ENCODE data around the gene KDM8.

KDM8 gene

DNA sequence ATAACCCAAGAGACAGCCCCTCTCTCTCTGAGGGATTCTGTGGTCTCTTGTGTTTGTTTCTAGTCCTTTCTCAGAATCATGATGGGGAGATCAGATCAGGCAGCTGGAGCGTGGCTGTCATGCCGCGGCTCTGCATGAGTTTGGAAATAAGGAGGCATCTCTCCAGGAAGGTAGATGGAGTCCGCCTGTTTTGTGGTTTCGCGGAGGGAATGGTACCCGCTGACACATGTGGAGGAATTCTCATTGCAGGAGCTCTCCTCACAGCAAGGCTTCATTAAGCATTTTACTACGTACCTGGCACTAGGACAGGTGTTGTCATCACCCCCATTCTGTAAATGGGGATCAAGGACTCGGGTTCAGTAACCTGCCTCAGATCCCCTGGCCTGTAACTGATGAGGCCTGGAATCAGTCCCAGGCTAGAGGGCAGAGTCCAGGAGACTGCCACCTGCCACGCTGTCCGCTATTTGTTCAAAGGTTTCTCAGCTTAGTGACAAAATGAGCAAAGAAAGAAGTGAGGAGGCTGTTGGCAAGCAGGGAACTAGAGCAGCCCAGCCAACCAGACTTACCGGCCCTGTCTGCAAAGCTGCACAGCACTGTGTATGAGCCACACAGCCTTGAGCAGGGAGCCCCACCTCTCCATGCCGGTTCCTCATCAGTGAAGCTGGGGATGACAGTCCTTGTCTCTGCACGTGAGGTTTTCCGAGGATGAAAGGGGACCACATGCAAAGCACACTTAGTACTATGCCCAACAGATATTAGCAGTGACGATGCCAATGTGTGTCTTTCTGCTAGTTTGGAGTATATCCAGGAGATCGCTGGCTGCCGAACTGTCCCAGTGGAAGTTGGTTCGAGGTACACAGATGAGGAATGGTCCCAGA, 11.0 kb downstream of the KDM8 start:
- no peak for DNase-seq

DNA sequence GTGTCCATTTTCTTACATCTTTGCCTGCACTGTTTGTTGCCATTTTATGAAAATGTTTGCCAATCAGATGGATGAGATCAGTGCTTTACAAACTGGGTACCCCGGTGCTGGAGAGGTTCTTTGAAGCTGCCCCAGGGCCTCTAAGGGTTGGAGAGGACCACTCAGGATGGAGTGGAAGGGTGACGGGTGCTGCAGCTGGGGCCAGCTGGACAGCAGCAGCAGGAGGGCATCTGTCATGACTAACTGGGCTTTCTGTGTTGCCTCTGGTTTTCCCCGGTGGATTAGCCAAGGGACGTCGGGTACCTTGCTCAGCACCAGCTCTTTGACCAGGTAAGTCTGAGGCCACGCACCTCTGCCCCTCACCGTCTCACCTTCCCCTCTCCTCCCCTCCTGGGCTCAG, 12.3 kb downstream of the KDM8 start:
- DNase-seq = no peak

DNA sequence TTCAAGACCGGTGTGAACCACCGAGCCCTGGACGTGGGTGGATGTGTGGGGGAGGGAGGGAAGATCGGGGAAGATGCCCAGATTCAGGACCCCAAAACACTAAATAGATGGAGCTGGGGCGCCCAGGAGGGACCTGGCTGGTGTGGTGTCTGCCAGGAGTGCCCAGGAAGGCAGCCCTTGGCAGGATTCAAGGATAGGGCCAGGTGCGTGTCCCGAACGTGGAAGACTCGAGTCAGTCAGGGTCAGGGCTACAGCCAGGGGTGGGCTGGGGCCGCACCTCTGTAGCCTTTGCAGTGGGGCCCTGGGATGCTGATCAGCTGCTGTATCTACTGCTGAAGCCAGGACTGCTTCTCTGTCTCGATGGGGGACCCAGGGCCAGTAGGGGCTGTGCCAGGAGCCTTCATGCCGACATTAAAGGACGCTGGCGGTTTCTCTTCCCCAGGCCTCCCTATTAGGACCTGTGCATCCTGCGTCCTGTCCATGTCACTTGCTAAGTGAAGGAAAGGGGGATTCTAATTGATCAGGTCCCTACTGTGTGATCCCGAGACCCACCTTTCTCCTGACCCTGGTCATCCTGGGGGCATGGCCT, 13.1 kb downstream of the KDM8 start:
- no peak for DNase-seq

DNA sequence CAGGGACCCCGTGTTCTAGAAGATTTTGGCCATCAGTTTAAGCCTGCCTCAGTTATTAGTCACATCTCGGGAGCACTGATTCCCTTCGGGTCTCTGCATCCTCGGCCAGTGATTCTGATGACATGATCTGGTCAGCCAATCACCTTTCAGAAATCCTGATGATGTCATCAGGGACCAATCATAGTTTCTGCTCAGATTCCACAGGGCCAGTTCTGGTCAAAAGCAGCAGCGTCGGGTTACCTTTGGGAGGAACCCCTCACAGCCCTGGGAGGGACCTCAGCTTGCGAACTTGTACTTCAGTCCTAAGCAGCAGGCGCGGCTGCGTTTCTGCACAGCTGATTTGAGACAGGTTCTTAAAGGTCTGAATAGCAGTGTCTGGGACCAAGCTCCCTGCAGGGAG, 13.9 kb downstream of the KDM8 start:
- peak in 25 of 56 donors; percentile 5 to 56 (median 28) for DNase-seq

DNA sequence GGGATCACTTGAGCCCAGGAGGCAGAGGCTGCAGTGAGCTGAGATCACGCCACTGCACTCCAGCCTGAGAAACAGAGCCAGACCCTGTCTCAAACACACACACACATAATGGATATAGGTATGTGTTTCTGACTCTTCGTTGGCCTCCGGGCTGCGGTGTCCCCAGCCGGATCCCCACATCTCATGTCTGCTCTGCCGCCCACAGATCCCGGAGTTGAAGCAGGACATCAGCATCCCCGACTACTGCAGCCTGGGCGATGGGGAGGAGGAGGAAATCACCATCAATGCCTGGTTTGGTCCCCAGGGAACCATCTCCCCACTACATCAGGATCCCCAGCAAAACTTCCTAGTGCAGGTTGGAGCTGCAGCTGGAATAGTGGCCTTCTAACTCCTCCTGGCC, 15.4 kb downstream of the KDM8 start:
- DNase-seq = no peak

DNA sequence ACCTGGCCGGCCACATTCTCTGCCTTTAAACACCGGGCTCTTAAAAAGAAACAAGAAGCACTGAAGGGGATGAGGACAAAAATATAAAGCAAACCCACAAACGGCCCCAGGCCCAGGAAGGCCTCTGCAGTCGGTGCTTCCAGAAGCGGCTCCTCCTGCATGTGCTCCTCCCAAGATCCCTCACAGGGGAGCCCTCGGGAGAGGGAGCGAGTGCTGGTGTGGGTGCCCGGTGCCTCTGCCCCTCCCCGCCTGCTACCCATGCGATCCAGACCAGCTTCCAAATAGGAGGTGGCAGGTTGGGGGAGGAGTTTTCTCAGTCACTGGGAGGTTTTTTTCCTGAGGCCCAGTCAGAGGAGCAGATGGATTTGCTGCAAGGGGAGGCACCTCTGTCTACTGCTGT, 15.8 kb downstream of the KDM8 start:
- DNase-seq = no peak

DNA sequence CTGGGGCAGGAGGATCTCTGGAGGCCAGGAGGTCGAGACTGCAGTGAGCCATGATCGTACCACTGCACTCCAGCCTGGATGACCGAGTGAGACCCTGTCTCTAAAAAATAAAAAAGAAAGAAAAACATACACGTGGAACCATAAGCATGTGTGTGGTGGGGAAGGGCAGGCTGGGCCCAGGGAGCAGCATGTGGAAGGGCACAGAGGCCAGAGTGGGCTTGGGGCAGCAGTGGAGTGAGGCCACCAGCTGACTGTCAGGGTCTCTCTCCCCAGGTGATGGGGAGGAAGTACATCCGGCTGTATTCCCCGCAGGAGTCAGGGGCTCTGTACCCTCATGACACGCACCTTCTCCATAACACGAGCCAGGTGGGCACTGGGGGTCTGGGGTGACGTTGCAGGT, 16.8 kb downstream of the KDM8 start:
- no peak for DNase-seq

DNA sequence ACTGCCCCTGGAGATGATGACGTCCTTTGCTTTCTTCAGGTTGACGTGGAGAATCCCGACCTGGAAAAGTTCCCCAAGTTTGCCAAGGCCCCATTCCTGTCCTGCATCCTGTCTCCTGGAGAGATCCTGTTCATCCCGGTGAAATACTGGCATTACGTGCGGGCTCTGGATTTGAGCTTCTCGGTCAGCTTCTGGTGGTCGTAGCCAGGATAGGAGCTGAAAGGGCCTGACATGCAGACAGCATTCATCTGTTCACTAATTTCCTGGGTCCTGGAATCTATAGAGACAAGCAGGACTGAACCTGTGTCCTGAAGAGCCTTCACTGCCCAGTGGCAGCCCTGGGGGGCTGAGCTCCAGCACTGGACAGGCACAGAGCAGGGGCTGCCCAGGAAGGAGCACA, 17.2 kb downstream of the KDM8 start:
- DNase-seq = no peak

DNA sequence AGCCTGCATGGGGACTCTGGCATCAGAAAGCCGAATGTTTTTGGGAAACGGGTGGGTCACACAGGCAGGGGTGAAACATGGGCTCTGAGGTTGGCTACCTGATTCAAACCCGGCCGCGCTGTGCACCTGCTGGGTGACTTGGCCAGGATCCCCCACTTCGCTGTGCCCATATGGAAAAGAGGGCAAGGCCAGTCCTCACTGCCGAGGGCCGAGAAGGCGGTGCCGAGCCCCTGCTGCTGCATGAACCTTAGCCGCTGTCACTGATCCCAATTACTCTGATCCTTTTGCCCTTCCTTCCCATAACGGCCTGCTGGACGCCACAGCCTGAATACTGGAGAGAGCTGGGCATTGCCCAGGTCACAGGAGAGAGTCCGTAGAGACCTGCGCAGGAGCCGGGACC, 17.7 kb downstream of the KDM8 start:
- DNase-seq = no peak

DNA sequence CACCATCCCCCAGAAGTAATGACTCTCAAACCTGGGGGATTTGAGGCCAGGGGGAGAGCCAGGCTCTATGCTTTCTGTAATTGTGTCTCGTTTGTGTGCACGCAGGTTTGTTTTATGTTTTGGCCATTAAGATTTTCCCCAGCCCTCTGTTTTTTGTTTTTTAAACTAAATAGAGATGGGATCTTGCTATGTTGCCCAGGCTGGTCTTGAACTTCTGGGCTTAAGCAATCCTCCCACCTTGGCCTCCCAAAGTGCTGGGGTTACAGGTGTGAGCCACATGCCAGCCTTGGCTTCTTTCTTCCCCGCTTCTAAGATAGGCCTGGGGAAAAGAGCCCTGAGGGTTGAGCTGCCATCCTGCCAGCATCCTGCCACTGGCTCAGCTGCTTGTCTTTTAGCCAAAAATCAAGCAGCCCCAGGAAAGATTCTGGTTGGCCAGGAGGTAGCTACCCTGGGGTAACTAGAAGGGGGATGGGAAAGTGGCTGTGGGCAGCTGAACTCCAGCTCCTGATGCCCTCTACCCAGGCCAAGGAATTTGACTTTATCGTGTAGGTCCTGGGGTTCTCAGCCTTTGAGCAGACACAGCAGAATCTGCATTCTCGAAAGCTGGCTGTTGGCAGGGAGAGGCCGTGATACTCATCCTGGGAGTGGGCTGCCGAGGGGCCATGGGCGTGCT, 18.4 kb downstream of the KDM8 start:
- DNase-seq = no peak

DNA sequence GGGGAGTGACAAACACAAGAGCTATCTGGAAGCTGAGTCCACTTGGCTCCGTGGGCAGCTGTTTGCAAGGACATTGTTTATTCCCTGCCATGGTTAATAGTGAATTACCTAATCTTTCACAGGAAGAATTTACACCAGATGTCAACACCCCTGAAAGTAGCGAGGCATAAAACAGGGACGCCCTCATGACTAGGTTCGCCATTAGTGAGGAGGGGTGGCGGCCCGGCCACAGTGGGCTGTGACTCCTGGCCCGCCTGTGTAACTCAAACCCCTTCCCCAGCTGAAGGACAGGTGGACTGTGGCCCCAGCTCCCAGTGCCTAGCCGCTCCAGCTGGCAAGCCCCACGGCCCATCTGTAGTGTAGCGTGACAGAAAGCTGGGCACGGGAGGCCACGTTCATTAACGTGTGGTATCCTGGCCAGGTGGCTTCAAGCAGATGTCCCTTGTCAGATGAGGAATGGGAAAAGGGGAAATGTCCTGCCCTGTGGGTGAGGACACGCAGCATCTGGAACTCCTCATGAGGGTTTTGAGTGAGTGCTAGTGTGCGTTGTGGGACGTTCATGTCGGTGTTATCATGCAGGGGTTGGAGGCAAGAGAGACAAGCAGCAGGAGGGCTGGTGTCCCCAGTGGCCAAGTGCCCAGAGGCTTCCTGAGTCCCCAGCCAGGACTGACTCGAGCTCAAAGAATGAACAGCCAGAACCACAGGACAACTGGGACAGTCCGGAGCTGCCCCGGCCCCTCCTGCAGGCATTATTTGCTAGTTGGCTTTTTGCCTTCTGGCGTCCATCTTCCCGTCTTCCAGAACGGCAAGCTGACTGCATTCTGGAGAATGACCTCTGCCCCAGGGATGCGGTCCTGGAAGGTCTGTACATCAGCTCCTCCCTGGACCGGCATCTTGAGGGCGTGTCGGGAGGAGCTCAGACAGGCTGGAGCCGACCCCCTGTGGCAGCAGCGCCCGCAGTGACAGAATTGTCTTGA, 19.2 kb downstream of the KDM8 start:
- DNase-seq = no peak

DNA sequence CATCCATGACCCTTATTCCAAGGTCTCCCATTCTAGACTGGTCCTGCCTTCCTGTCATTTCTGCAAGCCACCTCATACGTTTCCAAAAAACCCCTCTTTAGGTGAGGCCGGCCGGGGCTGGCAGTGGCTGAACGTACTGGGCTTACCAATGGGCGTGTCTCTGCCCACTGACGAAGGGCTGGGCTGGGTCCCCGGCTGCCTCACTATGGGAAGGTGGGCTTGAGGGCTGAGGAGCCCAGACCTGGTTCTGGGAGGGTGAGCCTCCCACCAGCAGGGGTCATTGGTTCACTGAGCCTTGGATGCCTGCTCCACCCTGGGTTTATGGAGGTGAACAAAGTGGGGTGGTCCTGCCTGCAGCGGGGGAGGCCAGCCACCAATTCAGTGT, 19.9 kb downstream of the KDM8 start:
- no peak for DNase-seq

DNA sequence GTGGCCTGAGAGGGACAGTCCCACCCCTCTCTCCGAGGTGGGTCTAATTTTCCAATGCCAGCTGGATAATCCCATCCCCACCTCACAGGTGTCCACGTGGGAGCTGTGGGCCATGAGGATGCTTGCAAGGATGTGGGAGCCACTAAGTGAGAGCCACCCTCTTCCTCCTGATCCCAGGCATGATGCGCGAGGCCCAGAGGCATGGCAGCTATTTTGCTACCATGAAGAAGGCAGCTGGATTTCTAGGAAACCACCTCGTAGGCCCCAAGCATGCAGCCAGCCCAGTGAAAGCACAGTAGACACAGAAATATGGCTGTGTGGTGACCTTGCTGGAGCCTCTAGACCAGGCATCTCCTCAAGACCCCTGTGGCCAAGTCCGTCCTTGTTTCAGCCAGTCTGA, 20.4 kb downstream of the KDM8 start:
- no peak for DNase-seq

DNA sequence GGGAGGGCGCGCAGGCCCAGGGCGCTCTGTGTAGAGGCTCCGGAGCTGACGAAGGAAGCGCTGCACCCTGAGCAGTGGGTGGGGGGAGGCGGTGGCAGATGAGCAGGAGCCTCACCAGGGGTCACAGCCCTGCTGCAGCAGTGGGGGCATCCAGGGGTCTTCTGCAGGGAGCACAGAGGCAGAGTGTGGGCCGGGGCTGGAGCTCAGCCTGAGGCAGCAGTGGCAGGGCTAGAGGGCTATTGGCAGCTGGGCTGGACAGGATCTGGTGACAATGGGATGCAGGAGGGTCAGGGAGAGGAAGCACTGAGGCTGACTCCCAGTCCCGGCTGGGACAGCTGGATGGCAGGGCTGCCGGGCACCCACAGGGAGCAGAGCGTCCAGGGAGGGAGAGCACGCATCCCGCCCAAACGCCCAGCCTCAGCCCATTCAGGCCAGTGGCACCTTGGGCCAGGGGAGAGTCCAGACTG, 21.0 kb downstream of the KDM8 start:
- DNase-seq = no peak

DNA sequence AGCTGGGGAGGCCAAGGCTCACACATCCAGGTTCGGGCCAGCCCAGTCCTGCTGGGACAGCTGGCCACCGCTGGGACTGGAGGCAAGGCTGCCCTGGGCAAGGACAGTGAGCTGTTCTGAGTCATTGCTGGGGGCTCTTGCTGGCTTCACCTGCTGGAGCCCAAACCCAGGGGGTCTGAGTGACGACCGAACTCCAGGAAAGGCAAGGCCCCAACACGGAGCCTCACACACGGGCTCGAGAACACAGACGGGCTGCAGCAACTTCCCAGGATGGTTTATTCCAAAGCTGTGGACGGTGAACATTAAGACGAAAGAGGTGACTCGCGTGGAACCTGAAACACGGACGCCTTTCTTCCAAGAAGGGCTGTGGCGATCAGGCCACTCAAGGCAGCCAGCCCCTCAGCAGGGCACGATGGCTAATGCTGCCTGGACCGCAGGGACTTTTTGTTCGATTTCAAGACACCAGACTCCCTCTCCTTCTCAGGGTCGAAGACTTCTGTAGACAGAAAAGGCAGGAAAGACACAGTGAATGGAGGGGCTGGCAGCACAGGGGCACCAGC, 21.5 kb downstream of the KDM8 start:
- DNase-seq = no peak

DNA sequence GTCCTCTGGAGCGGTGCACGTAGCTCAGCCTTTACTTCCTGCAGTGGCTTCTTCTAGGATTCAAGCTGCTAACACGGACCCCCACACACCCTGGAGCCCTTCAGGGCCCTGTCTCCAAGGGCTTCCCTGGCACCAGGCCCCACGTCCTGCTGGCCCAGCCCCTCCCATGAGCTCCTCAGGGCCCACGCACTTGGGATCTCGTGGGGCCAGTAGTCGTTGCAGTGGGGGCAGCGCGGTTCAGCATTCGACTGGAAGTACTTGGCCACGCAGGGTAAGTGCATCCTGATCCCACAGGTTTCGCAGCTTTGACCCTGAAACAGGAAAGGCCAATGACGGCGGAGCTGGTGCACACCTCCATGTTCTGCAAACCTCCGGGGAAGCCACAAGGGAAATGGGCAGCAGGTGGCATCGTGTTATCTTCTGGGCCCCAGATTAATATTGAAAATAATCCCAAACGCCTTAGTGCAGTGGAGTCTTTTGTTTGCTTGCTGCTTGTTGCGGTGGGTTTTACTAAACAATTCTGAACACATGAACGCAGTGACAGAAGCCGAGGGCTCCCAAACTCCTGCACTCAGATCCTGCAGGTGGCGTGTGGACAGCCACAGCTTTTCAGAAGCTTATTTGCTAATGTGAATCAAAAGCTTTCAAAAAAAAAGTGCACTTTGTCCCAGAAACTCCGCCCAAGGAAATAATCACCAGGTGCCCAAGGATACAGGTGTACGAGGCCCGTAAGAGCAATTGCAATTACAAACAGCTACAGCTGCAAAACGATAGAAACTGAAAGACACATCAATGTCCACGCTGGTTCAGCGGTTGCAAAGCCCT, 22.4 kb downstream of the KDM8 start:
- no peak for DNase-seq

DNA sequence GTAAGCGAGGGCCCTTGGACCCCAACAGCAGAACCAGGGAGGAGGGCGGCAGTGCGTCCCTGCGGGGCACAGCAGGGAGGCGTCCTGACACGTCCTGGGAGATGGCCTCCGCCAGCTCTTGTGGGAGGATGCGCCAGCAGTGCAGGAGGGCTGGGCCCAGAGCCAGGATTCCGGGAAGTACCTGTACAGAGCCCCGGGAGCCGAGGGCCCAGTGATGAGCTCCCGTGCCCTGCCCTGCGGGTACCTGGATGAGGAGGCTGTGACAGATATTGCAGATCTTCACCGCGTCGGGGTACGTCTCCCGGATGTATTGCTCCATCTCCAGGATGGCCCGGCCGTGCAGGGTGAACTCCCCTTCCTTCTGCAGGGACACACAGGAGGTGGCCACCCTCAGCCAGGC, 23.1 kb downstream of the KDM8 start:
- no peak for DNase-seq

DNA sequence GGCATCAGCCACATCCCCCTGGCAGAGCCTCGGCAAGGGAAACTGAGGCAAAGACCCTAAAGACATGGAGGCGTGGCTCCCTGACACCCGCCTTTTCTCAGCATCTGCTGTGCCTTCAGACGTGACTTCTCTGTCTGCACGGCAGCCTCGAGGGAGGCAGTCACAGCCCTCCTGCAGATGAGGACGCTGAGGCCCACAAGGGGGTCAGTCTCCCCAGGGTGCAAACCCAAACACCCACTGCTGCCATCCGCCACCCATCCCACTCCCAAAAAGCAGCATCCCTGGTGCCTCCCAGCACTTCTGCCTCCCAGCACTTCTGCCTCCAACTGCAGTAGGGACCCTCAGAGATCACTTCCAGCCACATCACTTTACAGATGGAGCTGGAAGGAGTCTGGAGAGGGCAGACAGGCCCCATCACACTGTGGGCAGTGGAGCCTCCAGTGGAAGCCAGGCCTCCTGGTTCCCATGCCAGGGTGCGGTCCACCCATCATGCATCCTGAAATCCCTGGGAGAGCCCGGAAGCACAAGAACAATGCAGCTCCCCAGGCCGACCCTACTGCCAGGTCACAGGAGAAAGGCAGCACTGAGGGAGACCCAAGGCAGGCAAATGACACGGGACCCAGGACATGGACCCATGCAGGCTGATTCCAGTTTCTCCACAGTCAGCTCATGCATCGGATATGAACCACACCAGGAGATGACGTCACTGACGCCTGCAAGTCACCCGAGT, 23.8 kb downstream of the KDM8 start:
- DNase-seq = no peak

DNA sequence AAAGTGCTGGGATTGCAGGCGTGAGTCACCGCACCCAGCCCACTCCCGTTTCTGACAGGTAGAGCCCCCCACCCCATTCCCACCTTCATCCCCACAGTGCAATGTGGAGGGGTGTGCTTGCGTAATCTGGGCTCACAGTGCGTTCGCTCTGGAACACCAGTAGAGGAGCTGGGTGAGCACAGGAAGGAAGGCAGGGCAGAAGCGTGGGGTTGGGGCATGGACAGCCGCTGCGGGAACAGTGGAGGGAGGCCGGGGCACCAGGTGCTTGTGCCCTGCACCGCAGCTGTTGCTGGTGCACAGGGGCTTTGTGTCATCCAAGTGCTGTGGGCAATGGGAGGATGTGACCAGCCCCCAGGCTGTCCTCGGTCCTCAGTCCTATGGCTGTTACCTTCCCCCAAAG, 24.7 kb downstream of the KDM8 start:
- DNase-seq = no peak
